Islet of Langerhans (tissue), 1 donor: ENCODE data around the gene TTC21B.

Source experiments
- FAIRE-seq: peaks from one replicate; lab custom pipeline; 2011; peaks lifted over from hg19 to GRCh38; lab: Jason Lieb, UNC

TTC21B gene

GRCh38 chr2:165924946-165925345 lies 28.6 kb downstream of the TTC21B start:
- no peak for FAIRE-seq

- peak; percentile 13 for FAIRE-seq
Observed at GRCh38 chr2:165920748-165921147, 32.8 kb downstream of the TTC21B start.

- no peak for FAIRE-seq
Observed at GRCh38 chr2:165913636-165914035, 39.9 kb downstream of the TTC21B start.

DNA sequence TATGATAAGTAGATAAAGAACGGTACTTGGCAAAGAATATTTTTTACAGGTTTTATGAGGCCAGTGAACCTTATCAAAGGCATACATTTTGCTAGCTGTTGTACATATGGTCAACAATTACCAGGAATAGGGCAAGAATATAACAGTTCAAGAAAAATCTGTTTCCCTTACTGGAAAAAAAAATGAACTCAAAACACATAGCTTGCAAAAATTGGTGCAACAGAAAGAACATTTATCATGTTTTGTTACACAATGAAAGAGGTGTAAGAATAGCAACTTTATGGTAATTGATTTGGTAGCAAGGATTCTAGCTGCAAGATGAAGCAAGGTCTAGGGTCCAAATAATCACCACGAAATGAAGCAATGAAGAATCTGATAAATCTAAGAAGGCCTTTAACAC lies 41.6 kb downstream of the TTC21B start:
- FAIRE-seq, result no peak

- no peak for FAIRE-seq
Observed at GRCh38 chr2:165911231-165911630, 42.3 kb downstream of the TTC21B start.

DNA sequence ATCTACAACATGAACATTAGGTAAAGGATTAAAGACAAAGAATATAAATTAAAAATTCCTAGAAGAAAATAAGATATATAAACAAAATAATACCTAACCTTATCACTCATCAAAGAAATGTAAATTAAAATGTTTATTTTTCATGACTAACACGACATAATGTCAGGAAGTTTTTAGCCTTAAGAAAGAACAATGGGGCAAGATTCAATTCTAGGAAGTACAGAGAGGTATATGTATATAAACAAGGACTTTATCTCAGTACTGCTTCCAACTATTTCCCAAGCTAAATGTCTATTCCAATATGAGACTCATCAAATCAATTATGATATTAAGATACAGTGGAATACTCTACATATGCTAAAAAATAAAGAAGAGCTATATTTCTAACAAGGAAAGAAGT lies 44.1 kb downstream of the TTC21B start:
- FAIRE-seq, result no peak

- peak; percentile 21 for FAIRE-seq
Observed at GRCh38 chr2:165905854-165906253, 47.7 kb downstream of the TTC21B start.

GRCh38 chr2:165905269-165905668 lies 48.3 kb downstream of the TTC21B start:
- FAIRE-seq, result peak; percentile 74

GRCh38 chr2:165904432-165904831 lies 49.1 kb downstream of the TTC21B start:
- FAIRE-seq, result no peak

- FAIRE-seq, result no peak
Observed at GRCh38 chr2:165903406-165903805, 50.2 kb downstream of the TTC21B start.

DNA sequence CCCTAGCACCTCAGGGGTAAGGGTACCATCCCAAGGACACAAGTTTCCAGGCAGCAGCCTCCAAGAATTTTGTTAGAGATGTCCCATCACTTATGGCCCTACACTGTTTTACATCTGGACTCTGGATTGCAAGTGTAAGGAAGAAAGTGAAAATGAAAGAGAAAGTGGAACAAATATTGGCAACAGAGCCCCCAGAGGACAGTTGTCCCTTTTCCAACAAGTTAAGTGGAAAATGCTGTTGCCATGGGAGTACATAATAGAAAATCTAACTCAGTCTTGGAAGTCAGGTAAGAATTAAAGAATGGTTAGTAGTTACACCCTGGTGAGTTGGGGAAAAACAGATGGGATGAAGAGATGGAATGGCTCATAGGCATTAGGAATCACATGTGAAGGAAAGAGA lies 50.6 kb downstream of the TTC21B start:
- no peak for FAIRE-seq

GRCh38 chr2:165901620-165902298 lies 51.8 kb downstream of the TTC21B start:
- no peak for FAIRE-seq

- no peak for FAIRE-seq
Observed at GRCh38 chr2:165899311-165899710, 54.3 kb downstream of the TTC21B start.

DNA sequence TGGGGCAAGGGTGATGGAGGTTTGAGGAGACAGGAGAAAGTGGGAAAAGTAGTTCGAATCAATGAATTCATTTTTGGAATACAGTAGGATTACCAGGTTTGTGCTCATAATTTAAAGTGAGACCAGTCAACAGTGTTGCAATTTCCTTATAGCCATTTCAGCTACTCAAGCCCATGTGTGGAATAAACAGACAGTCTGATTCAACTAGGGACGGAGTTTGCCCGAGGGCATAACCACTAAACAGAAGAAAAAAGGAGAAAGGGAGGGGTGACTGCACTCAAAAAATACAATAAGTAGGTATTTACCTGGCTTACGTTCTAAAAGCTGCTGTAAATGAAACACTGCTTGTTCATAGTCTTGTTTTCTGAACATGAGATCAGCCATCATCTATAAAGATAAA lies 55.2 kb downstream of the TTC21B start:
- FAIRE-seq, result no peak

DNA sequence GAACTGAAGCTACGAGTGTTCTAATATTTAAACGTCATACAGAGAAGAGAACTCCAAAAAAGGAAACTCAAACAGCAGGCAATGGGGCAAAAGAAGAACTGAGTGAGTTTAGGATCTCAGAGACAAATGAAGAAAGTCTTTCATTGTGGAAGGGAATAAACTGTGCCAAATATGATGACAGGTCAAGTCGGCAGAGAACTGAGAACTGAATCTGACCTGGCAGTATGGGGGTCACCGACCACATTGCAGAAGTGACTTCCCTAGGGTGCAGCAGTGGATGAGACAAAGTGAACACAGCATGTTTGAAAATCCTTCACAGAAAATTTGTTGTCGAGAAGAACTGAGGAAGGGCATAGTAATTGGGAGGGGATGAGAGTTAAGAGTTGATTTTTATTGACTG lies 55.9 kb downstream of the TTC21B start:
- FAIRE-seq, result no peak

DNA sequence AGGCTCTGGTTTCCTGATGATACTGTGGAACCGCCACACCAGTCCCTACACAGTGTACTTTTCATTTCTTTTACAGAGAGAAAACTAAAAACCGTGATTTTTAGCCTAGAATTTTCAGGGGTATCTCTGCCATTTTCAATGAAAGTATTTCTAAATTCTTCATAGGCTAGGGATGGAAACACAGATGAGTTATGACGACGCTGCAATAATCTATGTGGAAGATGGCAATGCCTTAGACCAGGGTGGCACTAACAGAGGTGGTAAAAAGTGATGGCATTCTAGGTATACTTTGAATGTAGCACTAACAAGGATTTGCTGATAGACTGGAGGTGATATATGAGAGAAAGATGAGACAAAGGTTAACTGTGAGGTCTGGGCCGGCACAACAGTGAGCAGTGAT lies 56.5 kb downstream of the TTC21B start:
- FAIRE-seq, result no peak

- no peak for FAIRE-seq
Observed at GRCh38 chr2:165895974-165896373, 57.6 kb downstream of the TTC21B start.

DNA sequence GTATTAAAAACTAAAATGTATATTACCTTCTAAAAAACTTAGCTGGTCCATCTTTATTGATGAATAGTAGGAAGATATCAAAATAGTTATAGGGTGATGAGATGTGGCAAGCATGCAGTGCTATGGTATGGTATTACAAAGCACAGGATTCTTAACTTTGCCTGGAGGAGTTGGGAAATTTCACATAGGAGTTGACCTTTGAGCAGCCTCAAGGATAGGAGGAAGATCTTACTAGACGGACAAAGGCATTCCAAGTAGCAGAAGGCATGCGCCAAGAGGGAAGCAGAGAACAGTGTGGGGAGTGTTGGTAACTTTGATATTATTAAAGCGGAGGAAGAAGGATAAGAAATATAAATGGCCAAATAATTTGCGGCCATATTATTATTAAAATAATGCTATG lies 60.0 kb downstream of the TTC21B start:
- FAIRE-seq, result no peak

GRCh38 chr2:165892526-165892925 lies 61.0 kb downstream of the TTC21B start:
- FAIRE-seq, result no peak

DNA sequence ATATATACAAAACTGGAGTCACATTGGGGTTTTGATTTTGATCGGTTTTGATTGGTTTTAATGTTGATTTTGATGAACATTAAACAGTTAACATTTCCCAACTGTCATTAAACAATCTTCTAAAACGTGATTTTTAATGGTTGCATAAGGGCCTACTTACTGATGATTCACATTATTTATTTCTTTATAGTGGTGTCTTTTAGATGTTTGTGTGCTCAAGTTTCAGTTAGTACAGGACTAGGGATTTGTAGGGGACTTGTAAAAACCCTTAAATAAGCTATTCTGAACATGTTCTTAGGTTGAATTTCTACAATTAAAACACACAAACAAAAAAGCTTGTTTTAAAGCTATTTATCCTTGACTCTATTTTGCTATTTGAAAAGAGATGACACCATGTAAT lies 61.6 kb downstream of the TTC21B start:
- no peak for FAIRE-seq

DNA sequence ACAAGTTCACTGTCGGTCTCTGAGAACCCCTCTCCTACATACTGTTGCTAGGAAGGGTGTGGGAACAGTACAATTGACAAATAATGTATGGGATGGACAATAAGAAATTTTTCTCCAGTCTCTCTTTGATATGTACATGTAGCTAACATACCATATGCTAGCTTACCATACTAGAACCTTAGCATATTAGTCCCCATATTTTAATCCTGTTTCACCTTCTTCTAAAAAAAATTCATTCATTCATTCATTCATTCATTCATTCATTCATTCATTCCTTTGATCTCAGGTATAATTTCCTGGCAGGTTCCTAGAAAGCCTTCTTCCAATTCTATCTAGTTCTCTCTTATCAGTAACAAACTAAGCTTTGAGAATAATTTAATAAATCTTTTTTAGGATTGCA lies 62.2 kb downstream of the TTC21B start:
- no peak for FAIRE-seq

GRCh38 chr2:165889798-165890197 lies 63.8 kb downstream of the TTC21B start:
- no peak for FAIRE-seq

- no peak for FAIRE-seq
Observed at GRCh38 chr2:165889158-165889557, 64.4 kb downstream of the TTC21B start.

DNA sequence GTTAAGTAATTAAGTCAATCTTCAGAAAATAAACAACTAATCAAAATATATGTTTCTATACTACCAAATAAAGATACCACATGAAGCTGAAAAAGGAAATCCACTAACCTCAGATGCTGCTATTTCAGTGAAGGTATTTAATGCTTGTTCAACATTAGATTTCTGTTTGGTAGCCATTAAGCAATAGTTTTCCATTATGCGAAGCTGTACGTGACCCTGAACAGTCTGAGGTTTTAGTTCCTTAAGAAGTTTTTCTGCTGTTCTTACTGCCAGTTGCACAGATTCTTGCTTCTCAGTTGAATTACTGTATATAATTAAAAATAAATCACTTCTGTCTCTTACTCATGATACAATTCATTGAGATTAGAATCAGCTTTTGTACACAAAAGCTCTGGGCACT lies 65.4 kb downstream of the TTC21B start:
- peak; percentile 30 for FAIRE-seq
